ENCODE results near the gene AGPAT3.

Gene AGPAT3

DNA sequence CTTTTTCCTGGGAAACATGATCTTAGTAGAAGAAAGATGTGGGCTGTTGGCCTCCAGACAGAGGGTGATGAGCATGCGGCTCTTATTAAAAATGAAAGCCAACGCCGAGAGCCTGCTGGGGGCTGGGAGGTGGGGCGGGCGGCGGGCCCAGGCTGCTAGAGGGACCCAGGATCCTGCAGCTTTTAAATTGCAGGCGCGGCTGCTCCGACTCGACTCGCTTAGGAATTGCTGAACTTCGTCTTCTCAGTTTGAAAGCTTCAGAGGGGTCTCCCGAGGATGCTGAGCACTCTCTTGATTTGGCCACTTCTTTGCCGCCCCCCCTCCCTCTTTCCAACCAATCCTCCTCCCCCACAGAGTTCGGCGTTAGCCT, 1.2 kb downstream of the AGPAT3 start:
- DNase-seq = no peak

DNA sequence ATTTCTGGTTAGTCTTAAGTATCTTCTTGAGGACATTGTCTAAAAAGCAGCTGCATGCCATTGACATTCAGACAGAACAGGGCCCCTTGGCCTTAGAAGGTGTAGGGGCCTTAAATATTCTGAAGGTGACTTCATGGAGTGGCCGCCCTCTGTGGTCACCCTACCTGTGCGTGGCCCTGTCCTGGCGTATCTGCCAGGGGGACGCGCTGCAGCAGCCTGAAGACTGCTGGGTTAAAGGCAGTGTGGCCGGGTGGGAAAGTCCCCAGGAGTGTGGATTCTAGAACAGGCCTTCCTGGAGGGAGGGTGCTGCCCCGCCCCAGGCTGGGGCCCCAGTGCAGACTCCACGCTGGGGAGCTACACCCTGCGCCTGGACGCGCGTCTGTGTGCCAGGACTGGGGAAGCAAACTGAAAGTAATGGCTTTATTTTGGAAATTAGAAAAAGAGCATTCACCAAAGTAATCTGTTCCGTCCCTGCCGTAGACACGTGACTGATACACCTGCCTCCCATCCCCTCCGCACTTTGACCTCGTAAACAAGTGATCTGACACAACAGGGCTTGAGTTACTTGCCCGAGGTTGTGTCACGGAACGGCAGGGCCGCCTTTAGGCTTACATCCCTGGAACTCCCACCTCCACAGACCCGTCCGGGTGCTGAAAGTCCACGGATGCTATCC, 1.8 kb downstream of the AGPAT3 start:
- no peak for DNase-seq

DNA sequence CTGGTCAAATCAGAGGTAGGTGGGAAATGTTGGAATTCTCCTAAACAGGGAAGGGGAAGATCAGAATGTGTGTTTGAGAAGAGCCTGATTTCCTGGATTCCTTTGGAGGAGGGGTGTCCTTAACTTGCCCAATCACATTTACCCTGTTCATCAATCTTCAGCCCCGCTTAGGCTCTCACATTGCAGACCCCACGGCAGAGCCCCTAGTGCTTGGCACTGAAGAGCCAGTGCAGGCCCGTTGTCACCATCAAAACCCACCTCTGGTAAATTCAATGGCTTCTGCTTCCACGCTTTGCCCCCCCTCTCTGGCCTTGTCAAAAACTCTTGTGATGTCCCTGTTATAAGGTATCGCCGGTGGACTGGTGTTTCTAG, 2.3 kb downstream of the AGPAT3 start:
- no peak for DNase-seq

DNA sequence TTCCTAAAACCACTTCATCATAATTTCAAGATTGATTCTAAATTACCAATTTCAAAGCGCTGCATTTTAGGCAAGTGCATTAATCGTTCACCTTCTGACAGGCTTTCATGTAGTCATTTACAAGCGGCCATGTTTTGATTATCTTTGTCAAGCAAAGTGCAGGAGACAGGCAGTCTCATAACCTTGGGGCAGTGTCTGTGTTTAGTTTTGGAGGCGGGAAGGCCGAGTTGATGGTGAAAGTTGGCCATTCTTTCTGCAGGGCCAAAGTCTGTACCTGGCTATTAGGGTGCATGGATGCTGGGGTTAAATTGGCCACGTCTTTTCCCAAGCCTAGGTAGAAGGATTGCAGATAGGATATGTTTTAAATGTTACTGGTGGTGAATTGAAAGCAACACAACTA, 2.9 kb downstream of the AGPAT3 start:
- DNase-seq = no peak

DNA sequence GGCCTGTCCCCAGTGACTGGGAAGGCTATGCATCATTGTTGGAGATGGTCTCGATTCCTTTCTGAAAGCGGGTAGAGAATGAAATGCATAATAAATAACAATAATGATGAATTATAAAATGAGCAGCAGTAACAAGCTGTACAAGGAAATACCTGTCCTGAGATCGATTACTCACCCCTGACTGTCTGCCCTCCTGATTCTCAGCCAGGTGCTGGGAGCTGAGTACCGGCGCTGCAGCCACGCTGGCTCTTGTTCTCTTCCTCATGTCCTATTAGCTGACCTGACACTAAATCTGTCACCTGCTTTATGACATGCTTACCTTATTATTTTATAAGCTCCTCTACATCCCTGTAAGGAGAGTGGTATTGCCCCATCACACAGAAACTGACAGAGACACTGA, 3.4 kb downstream of the AGPAT3 start:
- DNase-seq = no peak

DNA sequence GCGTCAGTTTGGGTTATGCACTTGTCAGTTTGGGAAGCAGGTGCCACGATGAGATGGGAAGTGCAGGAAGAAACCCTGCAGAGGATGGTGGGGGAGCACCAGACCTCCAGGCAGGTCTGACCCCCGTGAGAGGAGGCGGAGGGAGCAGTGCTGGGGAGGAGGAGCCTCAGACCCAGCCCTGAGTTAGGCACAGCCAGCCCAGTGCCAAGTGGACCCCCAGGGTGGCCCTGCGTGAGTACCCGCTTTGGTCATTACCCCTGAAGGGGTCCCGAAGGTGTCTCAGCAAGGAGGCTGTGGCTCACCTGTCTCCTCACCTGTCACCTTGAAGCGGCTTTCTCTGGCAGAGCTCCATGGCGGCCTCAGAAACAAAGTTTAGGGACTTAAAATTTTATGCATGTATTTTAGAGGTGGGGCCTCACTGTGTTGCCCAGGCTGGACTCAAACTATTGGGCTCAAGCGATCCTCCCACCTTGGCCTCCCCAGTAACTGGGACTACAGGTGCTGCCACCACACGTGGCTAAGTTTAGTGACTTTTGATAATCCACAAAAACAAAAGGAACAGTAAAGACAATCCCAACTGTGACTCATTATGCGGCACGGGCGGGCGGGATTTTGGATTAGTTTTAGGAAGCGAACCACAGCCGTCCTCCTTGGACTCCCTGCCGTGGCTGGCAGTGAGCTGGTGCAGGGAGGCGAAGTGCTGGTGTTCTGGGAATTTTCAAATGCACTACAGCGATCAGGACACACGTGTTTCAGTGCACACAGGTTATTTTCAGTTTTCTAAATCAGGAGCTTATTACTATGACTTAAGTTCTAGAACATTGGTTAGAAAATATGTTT, 4.7 kb downstream of the AGPAT3 start:
- no peak for DNase-seq

DNA sequence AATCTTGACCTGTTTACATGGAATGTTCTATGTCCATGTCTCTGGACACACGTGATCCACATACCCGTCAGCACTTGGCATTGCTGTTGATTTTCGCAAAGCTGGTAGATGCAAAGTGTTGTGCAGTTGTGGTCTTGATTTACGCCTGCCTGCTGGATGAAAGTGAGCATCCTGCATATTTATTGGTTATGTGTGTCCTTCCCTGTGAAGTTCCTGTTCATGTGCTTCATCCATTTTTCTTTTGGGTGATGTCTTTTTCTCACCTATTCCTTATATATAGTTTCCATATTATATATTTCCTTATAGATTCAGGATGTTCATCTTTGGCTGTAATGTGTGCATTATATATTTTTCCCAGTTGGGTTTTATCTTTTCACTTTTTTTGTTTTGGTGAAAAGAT, 6.5 kb downstream of the AGPAT3 start:
- no peak for DNase-seq

DNA sequence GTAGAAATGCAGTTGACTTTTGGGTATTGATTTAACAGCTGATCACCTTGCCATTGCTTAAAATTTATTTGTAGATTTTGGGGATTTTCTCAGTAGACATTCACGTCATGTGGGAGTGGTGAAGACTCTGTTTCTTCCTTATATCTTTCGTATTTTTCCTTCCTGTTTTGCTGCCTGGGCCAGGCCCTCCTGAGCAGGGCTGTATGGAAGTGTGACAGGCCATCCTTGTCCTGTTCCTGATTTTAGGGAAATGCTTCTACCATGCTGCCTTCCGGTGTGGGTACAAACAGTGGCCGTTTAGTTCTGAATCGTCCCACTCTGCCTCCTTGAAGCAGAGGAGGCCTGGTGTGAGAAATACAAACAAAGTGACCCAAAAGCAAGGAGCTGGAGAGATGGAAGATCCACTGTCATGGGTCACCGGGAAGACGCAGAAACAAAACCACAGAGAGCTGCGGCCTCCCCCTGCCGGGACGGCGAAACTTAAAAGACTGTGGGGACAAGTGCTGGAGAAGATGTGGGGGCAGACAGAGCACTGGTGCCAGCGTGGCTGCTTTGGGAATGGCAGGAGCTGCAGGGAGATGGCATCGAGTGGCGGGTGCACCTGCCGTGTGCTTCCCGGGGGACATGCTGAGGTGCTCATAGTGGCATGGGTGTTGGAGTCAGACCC, 7.6 kb downstream of the AGPAT3 start:
- no peak for DNase-seq

DNA sequence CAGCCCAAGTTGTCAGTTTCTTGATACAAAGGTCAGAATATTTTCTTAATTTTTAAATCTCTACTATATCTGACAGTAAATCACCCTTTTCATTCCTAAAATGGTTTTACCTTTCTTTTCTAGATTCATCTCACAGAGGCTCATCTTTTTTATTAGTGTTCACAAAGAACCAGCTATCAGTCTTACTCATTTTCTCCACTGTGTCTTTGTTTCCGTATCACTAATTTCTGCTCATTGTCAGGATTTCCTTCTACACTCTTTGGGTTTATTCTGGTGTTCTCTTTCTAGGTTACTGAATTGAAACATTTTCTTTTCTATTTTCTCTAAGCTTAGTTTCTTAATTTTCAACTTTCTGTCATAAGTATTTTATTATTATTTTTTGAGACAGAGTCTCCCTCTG, 8.7 kb downstream of the AGPAT3 start:
- DNase-seq = no peak

DNA sequence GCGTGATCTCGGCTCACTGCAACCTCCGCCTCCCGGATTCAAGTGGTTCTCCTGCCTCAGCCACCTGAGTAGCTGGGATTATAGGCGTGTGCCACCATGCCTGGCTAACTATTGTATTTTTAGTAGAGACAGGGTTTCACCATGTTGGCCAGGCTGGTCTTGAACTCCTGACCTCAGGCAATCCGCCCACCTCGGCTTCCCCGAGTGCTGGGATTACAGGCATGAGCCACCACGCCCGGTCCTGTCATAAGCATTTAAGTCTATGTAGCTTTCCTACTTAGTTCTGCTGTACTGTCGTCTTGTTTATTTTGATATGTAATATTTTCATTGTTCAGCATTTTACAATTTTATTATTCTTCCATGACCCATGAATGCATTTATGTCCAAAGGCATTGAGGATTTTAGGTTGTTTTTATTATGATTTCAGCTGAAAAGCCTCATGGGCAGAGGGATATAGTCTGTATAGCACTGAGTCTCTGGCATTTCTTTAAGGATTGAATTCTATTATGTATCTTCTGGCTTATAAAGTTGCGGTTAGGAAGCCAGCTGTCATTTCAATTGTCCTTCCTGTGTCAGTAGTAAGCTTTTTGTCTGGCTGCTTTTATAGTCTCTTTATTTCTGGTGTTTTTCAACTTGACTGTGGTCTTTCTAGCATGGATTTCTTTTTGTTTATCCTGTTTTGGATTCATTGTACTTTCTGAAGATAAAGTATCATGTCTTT, 9.2 kb downstream of the AGPAT3 start:
- DNase-seq = no peak

DNA sequence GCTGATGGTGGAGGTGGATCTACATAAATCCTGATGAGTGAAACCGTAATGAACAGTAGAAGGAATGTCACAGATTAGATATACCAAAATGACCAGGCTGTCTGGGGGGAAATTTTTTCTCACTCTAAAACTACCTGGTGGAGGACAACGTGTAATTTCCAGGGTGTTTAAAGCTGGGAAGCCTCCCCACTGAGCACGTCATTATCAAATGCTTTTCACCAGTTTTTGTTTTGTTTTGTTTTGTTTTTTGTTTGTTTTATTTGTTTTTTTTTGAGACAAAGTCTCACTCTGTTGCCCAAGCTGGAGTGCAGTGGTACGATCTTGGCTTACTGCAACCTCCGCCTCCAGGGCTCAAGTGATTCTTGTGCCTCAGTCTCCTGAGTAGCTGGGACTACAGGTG, 11.6 kb downstream of the AGPAT3 start:
- no peak for DNase-seq

DNA sequence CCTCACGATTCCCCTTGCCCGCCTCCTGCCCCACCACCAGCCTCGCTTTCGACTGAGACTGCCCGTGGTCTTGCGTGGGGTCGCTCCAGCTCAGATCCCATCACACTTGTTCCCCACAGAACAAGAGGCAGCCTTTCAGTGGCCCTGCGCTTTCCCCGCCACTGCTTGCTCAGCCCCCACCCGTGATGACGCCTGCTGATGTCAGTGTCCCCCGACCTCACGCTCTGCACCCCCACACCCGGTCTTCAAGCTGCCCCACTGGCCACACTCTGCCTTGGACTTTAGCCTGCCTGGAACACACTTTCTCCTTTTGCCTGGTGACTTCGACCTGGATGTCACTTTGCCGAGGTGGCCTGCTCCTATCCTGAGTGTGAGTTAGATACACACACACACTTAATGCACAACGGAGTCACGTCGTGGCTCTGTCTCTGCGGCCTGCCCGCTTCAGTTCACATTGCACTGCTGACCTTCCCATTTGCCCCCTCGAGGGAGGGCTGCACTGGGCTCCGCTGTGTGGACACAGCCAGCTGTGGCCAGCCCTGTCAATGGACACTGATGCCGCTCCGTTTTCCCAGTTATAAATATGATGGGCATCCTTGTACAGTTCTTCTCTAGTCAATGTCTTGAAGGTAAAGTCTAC, 13.0 kb downstream of the AGPAT3 start:
- no peak for DNase-seq

DNA sequence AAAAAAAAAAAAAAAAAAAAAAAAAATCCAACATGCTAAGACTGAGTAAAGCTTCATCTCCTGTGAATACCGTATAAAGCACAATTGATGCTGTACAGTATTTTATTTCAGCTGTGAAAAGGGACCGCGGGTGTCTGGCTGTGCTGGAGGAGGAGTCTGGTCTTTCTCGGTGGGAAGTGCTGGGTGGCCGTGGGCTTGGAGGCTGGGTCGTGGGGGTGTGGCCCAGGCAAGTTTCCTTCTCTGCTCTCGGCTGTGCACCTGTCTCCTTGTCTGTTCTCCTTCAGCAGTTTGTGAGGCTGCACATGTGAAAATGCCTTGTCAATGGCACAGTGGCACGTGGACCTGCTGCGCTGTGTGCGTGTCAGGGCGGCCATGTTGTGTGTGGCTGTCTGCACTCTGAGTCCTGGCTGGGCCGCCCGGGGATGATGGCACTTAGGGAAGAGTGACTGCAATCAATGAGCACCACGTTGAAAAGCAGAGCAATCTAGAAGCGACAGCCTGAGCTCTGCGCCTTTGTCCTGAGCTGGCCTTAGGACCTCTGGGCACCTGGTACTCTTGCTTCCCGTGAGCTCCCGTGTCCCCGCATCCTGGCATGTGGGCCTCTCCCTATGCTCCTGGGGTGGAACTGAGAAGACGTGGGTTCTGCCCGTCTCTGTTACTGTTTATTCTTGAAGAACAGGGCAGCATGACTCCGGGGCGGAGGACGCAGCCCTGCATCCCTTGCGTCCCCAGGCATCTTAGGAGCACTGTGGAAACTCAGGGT, 14.5 kb downstream of the AGPAT3 start:
- no peak for DNase-seq

DNA sequence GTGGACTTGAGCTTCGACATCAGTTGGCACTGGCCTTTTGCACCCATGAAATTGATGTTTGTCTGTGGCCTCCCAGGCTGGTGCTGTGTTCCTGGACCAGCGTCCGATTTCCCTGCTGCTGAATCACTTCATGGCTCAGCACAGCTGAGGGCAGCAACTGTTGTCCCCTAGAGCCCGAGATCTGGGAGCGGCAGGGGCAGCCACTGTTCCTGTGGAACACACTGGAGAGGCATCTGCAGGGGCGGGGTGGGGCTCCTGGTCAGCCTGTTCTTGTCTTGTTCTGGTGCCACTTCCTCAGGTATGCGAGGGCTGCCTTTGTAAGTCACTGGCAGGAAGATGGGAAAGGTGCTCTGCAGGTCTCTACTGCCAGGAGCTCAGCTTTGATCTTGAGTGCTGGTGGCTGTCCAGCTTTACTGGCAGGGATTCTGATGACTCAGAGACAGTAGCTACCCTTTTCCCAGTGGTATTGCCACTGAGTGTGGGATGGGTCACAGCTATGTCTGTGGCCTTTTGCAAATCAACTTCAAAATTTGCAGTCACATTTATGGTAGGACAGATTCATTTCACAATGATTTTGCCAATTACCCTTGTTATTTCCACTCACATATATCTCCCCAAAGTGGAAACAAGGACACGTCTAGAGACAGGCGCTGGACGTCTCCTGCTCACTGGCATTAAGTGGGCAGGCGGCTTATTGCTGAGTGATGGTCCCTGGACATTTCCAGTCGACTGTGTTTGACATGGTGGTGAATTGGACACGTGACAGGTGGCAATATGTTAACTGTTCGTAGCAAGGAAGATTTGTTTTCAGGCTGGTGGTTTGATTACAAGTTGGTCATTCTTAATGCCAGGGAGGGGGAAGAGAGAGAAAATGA, 15.3 kb downstream of the AGPAT3 start:
- no peak for DNase-seq

DNA sequence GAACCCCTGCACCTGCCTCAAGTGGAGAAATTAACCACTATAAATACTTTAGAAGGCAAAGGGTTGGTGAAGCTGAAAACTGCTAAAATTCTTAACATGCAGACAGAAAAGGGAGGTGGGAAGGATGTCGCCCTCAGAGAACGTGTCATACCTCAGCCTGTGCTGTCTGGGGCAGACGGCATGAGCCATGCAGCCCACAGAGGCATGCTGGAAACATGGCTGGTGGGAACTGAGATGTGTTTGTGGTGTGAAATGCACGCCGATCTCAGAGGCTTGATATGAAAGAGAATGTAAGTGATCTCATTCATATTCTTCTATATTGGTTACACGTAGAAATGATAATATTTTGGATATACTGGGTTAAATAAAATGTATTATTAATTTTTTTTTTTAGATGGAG, 16.3 kb downstream of the AGPAT3 start:
- DNase-seq = no peak

DNA sequence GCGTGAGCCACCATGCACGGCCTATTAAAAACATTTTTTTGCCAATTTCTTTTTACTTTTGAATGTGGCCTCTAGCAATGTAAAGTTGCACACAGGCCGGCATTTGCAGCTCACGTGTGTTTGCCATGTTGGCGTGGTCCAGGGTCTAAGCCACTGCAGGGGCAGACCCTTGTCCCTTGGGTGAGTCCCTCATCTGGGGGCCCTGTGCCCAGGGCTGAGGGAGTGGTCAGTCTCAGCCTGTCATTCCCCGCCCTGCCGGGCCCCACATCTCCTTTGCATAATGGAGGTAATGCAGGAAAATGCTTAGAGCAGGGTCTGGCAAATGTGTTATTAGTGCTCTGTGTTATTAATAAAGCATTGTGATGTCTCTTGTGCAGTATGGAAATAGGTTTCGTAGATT, 16.9 kb downstream of the AGPAT3 start:
- DNase-seq = no peak

DNA sequence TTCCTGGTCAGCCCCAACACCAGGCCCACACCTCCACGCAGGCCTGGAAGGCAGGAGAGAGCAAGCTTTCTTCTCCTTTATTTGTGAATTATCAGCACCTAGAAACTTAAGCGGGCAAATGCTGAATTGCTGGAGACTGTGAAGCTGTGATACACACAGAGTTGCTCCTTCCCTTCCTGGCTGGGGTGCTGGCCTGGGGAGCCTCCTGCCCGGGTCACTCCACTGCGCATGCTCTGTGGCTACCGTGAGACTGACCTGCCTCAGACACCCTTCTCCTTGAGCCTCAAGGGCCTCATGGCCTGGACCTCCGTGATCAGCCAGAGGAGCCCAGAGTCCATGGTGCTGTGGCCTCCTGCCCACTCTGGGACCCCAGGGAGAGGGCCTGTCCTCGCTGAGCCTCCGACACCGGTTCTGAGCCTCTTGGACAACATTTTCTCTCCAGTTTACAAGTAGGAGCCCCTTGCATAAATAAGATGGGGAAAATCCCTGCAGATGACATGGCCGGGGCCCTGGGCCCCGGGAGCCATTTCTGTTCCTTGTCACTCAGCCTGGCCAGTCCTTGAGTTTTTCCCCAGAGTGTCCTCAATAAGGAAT, 18.0 kb downstream of the AGPAT3 start:
- DNase-seq = no peak

DNA sequence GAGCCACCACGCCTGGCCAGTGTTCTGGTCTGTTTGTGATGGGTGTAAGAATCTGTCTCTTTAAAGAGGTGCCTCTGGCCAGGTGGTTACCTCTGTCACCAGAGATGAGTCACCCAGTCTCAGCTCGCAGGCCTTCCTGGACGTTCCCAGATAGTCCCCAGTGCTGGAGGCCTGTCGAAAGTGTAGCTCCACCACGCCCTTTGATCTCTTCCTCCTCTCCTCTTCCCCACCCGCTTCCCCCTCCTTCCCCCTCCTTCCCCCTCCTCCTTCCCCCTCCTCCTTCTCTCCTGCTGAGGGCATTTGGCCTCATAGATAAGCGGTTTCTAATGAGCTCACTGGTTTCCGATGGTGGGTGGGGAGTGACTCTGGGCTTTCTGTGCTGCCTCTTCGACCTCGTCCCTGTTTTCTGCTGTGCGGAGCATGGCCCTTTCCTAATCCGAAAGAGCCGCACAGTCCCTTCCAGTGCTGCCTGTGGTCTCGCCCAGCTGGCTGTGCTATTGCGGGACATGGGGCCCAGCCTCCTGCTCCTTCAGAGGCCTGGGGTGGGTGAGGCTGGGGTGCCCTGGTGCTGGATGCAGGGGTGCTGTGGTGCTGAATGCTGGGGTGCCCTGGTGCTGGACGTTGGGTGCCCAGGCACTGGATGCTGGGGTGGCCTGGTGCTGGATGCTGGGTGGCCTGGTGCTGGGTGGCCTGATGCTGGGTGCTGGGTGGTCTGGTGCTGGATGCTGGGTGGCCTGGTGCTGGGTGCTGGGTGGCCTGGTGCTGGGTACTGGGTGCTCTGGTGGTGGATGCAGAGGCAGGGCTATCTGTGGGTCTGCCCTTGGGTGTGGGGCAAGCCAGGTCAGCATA, 19.2 kb downstream of the AGPAT3 start:
- no peak for DNase-seq

DNA sequence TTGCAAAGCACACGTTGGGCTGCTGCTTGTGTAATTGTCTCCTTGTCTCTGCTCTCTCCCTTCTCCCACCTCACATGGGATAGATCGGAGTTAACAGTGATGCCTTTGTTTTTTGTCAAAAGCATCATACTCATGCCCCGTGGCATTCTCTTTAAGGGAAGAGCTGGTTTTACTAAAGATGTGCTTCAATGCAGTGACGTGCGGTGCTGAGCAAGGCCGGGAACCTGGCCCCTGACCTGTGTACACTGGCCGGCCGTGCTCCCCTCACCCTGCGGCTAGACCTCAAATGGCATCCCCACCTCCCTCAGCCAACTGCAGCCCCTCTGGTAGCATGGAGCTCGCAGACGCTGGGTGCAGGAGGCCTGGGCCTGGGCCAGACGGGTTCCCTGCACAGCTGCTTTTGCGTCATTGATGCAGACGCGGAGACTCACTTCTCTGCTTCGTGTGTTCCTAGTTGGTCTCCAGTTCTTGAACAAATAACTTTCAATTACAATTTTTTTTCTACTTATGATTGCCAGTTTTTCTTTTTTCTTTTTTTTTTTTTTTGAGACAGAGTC, 19.9 kb downstream of the AGPAT3 start:
- no peak for DNase-seq

DNA sequence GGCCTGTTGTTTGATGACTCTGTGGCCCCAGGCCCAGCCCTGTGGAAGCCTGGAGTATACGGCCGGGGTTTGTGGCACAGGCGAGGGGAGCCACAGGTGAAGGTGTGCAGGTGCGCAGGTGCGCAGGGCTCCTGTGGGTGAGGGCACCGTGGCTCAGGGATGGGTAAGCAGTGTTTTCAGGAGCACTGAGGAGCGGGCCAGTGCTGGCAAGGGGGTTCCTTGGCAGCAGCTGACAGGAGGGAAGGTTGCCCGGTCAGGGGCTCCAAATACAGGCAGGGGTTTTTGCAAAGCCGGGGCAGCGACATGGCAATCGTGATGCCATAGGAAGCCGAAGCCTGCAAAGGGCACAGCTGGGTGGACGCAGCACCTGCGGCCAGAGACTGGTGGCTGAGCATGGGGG, 20.7 kb downstream of the AGPAT3 start:
- no peak for DNase-seq
